ENCODE results near the gene LRRC71.

DNA sequence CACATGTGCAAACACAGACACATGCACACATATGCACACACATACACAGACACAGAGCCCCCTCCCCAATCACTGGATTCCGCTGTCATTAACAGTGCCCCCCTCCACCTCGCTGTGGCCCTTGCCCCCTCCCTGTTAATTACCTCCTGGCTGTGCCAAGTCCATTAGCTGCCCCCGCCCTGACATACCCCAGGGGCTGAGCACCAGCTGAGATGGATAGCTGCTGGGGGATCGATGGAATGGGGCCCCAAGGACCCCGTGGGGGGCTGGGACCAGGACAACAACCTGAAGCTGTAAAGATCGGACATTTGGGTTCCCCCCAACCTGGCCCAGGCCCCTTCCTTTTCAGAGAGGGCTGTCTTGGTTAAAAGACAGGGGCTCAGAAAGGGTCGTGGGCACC is 36.5 kb upstream of the LRRC71 start:
- TF ChIP-seq, protein P1, sequence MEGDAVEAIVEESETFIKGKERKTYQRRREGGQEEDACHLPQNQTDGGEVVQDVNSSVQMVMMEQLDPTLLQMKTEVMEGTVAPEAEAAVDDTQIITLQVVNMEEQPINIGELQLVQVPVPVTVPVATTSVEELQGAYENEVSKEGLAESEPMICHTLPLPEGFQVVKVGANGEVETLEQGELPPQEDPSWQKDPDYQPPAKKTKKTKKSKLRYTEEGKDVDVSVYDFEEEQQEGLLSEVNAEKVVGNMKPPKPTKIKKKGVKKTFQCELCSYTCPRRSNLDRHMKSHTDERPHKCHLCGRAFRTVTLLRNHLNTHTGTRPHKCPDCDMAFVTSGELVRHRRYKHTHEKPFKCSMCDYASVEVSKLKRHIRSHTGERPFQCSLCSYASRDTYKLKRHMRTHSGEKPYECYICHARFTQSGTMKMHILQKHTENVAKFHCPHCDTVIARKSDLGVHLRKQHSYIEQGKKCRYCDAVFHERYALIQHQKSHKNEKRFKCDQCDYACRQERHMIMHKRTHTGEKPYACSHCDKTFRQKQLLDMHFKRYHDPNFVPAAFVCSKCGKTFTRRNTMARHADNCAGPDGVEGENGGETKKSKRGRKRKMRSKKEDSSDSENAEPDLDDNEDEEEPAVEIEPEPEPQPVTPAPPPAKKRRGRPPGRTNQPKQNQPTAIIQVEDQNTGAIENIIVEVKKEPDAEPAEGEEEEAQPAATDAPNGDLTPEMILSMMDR (IDR thresholded peaks at IDR 0.05; ENCODE audit: borderline replicate concordance, extremely low read depth, low read length, poor library complexity, severe bottlenecking) = no peak
- TF ChIP-seq EZH2 (IDR thresholded peaks at IDR 0.05; ENCODE audit: borderline replicate concordance, low read depth, low read length, severe bottlenecking) = no peak
